WI38 (cell line): Measurements from ENCODE around the gene THRB.

Experiments
- H3K4me3 ChIP-seq: 2 replicates; pipeline ENCODE4 v1.5.1; 2011; ENCODE audit warnings: low read depth, mild to moderate bottlenecking, control low read depth, low read length
- TF ChIP-seq, protein P1 (sequence below): IDR thresholded peaks from 2 replicates; pipeline ENCODE4 v1.5.1; 2012; ENCODE audit warnings: low read depth, mild to moderate bottlenecking, control low read depth, low read length

The THRB gene

DNA sequence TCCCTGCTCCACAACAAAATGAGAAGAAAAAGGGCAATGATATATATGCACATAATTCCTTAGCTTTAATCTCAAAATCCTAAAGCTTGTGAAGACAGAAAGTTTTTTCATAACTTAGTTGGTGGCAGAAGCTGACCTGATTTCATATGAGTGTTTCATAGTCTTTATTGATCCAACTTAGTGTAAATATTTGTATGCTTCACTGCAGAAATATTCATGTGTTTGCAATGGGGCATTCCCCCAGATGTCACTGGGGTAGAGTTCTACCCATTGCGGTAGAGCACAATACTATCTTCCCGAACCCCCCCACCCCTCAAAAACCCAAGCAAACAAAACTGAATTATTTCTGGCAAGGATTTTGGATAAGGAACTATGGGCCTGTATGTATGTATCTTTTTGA, 221.2 kb downstream of the THRB start:
- TF ChIP-seq, protein P1, sequence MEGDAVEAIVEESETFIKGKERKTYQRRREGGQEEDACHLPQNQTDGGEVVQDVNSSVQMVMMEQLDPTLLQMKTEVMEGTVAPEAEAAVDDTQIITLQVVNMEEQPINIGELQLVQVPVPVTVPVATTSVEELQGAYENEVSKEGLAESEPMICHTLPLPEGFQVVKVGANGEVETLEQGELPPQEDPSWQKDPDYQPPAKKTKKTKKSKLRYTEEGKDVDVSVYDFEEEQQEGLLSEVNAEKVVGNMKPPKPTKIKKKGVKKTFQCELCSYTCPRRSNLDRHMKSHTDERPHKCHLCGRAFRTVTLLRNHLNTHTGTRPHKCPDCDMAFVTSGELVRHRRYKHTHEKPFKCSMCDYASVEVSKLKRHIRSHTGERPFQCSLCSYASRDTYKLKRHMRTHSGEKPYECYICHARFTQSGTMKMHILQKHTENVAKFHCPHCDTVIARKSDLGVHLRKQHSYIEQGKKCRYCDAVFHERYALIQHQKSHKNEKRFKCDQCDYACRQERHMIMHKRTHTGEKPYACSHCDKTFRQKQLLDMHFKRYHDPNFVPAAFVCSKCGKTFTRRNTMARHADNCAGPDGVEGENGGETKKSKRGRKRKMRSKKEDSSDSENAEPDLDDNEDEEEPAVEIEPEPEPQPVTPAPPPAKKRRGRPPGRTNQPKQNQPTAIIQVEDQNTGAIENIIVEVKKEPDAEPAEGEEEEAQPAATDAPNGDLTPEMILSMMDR, result no peak
- H3K4me3 ChIP-seq, result no peak overlapping the region

DNA sequence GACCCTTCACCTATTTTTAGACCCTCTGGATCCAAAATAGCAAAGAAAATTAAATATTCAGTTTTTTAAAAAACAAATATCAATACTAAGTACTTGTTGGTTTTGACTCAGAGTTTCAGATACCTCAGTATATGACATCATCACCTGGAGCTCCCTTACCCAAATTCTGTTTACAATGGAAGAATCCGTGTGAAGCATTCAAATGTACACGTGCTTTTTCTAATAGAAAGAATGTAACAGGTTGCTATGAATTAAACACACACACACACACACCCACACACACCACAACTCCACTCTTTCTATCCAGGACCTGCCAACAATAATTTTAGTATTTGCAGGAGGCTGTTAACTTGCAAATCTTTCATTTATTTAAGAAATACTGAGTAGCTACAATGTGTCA, 221.8 kb downstream of the THRB start:
- TF ChIP-seq, protein P1, result no peak
- no peak overlapping the region for H3K4me3 ChIP-seq

DNA sequence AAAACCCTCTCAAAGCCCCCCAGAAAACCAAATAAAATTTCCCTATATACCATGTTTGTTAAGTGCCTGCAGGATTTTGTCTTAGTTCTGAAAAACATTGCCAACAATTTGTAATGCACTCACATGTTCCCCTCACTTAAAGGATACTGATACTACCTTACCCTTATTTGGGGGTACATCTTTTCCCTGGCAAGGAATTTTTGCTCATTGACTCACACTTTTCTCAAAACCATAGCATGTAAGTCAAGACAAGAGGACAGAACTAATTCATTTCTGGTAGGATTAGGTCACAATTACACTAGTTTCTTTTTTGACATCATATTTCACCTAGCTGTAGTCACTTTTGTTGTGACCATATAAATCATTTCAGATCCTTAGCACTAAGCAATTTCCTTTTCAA, 222.2 kb downstream of the THRB start:
- TF ChIP-seq, protein P1, result no peak
- H3K4me3 ChIP-seq, result no peak overlapping the region

DNA sequence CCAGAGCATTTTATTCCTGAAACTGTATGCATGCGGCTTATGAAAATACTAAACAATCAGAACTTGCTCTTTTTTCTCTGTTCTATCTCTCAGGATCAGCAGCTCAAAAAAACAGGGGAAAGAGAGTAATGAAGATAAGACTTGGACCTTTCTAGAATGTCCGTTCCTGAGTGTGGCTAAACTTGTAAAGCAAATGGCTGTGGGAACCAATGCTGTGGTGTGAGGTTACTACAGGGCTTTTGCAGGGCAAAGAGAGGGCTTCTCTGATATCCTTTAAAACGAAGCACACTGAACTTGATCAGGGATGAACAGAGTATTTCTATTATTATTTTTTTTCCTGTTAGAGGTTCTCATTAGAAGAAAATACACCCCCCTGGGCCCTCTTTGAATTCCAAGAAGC, 223.4 kb downstream of the THRB start:
- TF ChIP-seq, protein P1, result no peak

DNA sequence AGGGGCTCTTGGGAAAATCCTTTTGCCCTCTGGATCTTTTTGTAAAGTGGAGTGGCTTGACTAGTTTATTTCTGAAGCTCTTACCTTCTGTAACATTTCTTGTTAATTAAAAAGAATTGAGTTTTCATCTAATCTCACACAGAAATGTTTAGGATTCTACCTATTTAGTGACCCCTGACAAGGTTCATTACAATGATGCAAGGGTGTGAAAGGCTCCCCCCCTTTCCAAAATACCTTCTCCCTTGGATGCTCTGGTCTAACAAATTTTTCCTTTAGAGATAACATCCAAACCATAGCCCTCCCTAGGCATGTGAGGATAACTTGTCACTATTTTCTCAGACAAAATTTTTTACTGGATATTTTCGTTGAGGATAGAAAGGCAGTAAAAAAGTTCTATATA, 223.9 kb downstream of the THRB start:
- H3K4me3 ChIP-seq, result no peak overlapping the region
- TF ChIP-seq, protein P1, result no peak

More for the DNA sequence above, 223.4 kb downstream of the THRB start:
- H3K4me3 ChIP-seq, result no peak overlapping the region

DNA sequence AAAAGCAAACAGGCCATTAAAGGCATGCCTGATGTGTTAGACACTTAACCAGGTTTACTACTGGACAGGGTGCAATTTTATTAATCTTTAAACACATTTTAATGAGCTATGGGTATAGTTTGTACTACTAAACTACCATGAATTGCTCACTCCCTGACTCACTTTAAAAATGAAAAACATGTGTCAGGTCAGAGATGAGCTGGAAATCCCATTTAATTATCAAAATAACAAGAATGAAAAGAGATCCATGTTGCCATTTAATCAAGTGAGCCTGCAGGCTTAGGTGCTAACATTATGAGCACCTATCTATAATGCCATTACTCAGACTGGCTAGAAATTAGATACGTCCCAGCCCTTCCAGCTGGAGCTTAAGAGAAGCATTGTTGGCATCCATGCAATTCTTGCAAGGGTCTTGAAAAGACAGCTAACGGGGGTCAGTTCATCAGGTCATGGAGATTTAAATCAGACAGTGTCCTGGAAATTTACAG, 224.4 kb downstream of the THRB start:
- TF ChIP-seq, protein P1, result no peak
- H3K4me3 ChIP-seq, result no peak overlapping the region

DNA sequence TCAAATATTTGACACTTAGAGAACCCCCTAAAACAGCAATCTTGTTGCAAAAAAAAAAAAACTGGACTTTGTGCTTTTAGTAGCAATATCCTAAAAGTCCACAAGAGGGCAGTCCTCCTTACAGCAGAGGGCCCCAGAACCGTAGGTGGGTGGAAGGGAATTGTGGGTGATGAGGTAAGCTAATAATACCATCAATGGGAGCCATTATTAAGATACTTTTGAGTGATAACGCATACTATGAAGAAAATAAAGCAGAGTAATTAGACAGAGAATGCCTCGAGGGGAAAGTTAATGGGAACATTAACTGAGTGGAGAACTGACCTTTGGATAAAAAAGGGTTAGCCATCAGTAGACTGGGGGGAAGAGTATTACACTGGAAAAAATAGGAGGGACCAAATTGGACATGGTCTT, 229.9 kb downstream of the THRB start:
- TF ChIP-seq, protein P1, result peak; percentile 57
- H3K4me3 ChIP-seq, result no peak overlapping the region
